IMR-90 (cell line): ENCODE results near the gene RGS19. TPM values are rescaled to one million over a fixed set of nuclear protein-coding genes. Genes with fewer than 3 reads are reported as not detected.
A peak's percentile ranks its signal among the peaks of the same experiment; 100 is the strongest.

Source experiments
- ATAC-seq: fragments of 200-7000 bp; cut with Tn5 transposase; 2 replicates; pipeline ENCODE4 v1.9.1; 2020; ENCODE audit warnings: low read depth, mild to moderate bottlenecking, moderate library complexity
- BruUV-seq: library from RNA; stranded (reverse); fragments of 400-500 nt; replicated peaks from 2 replicates; lab custom pipeline; 2021; lab: Mats Ljungman, UMichigan
- CTCF ChIA-PET: fragments of 300-600 bp; formaldehyde crosslinking; extraction: SDS; loops from one replicate; lab custom pipeline; 2021; ENCODE audit warnings: antibody characterized with exemption; lab: Yijun Ruan, JAX
- POLR2A ChIA-PET: fragments of 300-600 bp; sonication (Branson Sonifier 250); formaldehyde crosslinking; loops from one replicate; lab custom pipeline; 2022; ENCODE audit warnings: antibody characterized with exemption; ENCODE audit not compliant: unreplicated experiment; lab: Charles Lee
- DNase-seq: peaks from one replicate; pipeline ENCODE4 v3.0.0; 2013
- H2AFZ ChIP-seq: replicated peaks from 2 replicates; pipeline ENCODE3; 2013; ENCODE audit warnings: low read length, mild to moderate bottlenecking; ENCODE audit not compliant: poor library complexity
- H2AK5ac ChIP-seq: 2 replicates; pipeline ENCODE4 v1.6.1; 2013; ENCODE audit warnings: low read depth, low read length, inconsistent platforms
- H2AK9ac ChIP-seq: replicated peaks from 2 replicates; pipeline ENCODE3; 2013; ENCODE audit warnings: mild to moderate bottlenecking, low read depth, low read length, moderate library complexity; ENCODE audit not compliant: poor library complexity
- H2BK120ac ChIP-seq: 2 replicates; pipeline ENCODE4 v1.6.1; 2013; ENCODE audit warnings: low read depth, low read length, inconsistent platforms
- H2BK15ac ChIP-seq: 3 replicates; pipeline ENCODE4 v1.6.1; 2013; ENCODE audit warnings: low read depth, low read length, inconsistent platforms
- H2BK20ac ChIP-seq: 2 replicates; pipeline ENCODE4 v1.6.1; 2013; ENCODE audit warnings: low read depth, mild to moderate bottlenecking, inconsistent platforms, low read length, moderate library complexity
- H2BK5ac ChIP-seq: 2 replicates; pipeline ENCODE4 v1.6.1; 2013; ENCODE audit warnings: mild to moderate bottlenecking, low read depth, low read length, inconsistent platforms; ENCODE audit not compliant: poor library complexity, severe bottlenecking
- H3K14ac ChIP-seq: replicated peaks from 2 replicates; pipeline ENCODE4 v1.6.1; 2013; ENCODE audit warnings: low read depth, low read length, inconsistent platforms
- H3K18ac ChIP-seq: 2 replicates; pipeline ENCODE4 v1.6.1; 2013; ENCODE audit warnings: low read depth, low read length, control low read depth
- H3K23ac ChIP-seq: 2 replicates; pipeline ENCODE4 v1.6.1; 2013; ENCODE audit warnings: low read depth, low read length, inconsistent platforms
- H3K27ac ChIP-seq: 2 replicates; pipeline ENCODE4 v1.5.1; 2013; ENCODE audit warnings: mild to moderate bottlenecking, control low read depth, low read length; ENCODE audit not compliant: insufficient read depth
- H3K27me3 ChIP-seq: 2 replicates; pipeline ENCODE4 v1.6.1; 2013; ENCODE audit warnings: low read length; ENCODE audit not compliant: control insufficient read depth, insufficient read depth
- H3K36me3 ChIP-seq: 2 replicates; pipeline ENCODE4 v1.6.1; 2013; ENCODE audit warnings: low read length, mixed read lengths; ENCODE audit not compliant: control insufficient read depth, insufficient read depth
- H3K4ac ChIP-seq: 2 replicates; pipeline ENCODE4 v1.6.1; 2013; ENCODE audit warnings: low read depth, low read length, inconsistent platforms
- H3K4me1 ChIP-seq: 2 replicates; pipeline ENCODE4 v1.6.1; 2013; ENCODE audit warnings: low read length, mixed read lengths; ENCODE audit not compliant: control insufficient read depth, insufficient read depth
- H3K4me2 ChIP-seq: 2 replicates; pipeline ENCODE4 v1.6.1; 2013; ENCODE audit warnings: low read depth, mild to moderate bottlenecking, control low read depth, low read length, moderate library complexity
- H3K4me3 ChIP-seq: 2 replicates; pipeline ENCODE4 v1.5.1; 2013; ENCODE audit warnings: low read depth, mild to moderate bottlenecking, control low read depth, low read length, moderate library complexity; ENCODE audit not compliant: insufficient read depth
- H3K56ac ChIP-seq: 2 replicates; pipeline ENCODE4 v1.6.1; 2013; ENCODE audit warnings: low read length, inconsistent platforms; ENCODE audit not compliant: insufficient read depth; ENCODE audit errors: extremely low read depth
- H3K79me1 ChIP-seq, 2 experiments: 2 replicates each; pipeline ENCODE4 v1.6.1; 2013; ENCODE audit warnings: low read length in 2 of 2, inconsistent platforms in 1 of 2, low read depth in 1 of 2
- H3K9ac ChIP-seq: 2 replicates; pipeline ENCODE4 v1.6.1; 2013; ENCODE audit warnings: low read depth, low read length, control low read depth
- H3K9me1 ChIP-seq: 2 replicates; pipeline ENCODE4 v1.6.1; 2013; ENCODE audit warnings: low read length, inconsistent platforms; ENCODE audit not compliant: insufficient read depth
- H3K9me3 ChIP-seq: 2 replicates; pipeline ENCODE4 v1.6.1; 2013; ENCODE audit warnings: low read length; ENCODE audit not compliant: control insufficient read depth, insufficient read depth
- H4K20me1 ChIP-seq: 2 replicates; pipeline ENCODE4 v1.6.1; 2013; ENCODE audit warnings: low read length, inconsistent platforms; ENCODE audit not compliant: insufficient read depth
- H4K5ac ChIP-seq: 2 replicates; pipeline ENCODE4 v1.6.1; 2013; ENCODE audit warnings: mild to moderate bottlenecking, low read depth, low read length, control low read depth
- H4K8ac ChIP-seq, 2 experiments: 2 replicates each; pipeline ENCODE4 v1.6.1; 2013; ENCODE audit warnings: low read depth in 2 of 2, low read length in 2 of 2, control low read depth in 1 of 2, inconsistent platforms in 1 of 2
- H4K91ac ChIP-seq: 2 replicates; pipeline ENCODE4 v1.6.1; 2013; ENCODE audit warnings: low read depth, low read length, inconsistent platforms; ENCODE audit not compliant: insufficient read depth
- FOS ChIP-seq: fragments of 150-350 bp; IDR thresholded peaks from 2 replicates; pipeline ENCODE4 v1.6.1; 2016; ENCODE audit warnings: low read depth, low read length
- NFE2L2 ChIP-seq: fragments of 150-350 bp; IDR thresholded peaks from 2 replicates; pipeline ENCODE4 v1.6.1; 2016; ENCODE audit warnings: low read depth, mild to moderate bottlenecking, low read length
- RFX5 ChIP-seq: IDR thresholded peaks from 2 replicates; pipeline ENCODE4 v1.8.0; 2012; ENCODE audit warnings: low read depth, mild to moderate bottlenecking, low read length, moderate library complexity
- WGBS, 2 experiments: methylation state at CpG; one replicate each; pipeline versions ENCODE4 v1.1.5 to v1.1.7; 2013; ENCODE audit warnings: missing lambda C conversion rate in 2 of 2; ENCODE audit not compliant: insufficient read length in 1 of 2; ENCODE audit errors: extremely low coverage in 2 of 2; 5-methylcytosine and 5-hydroxymethylcytosine counted together
- dilution Hi-C: fragments of 300-500 bp; cut with HindIII; formaldehyde crosslinking; loops from one replicate; pipeline ENCODE4 v1.14.3; 2018; ENCODE audit warnings: low sequenced_read_pairs; ENCODE audit not compliant: unreplicated experiment
- in situ Hi-C: fragments of 300-500 bp; cut with MboI; formaldehyde crosslinking; loops from 3 replicates; pipeline ENCODE4 v1.14.3; 2019; ENCODE audit warnings: low sequenced_read_pairs, inconsistent platforms, mixed read lengths
- intact Hi-C: fragments of 100-400 bp; cut with micrococcal nuclease; formaldehyde crosslinking; loops from 2 replicates; pipeline ENCODE4 v1.10.0; 2022
- polyA plus RNA-seq, 3 experiments: library from polyadenylated mRNA; depleted of rRNA; stranded (reverse); fragments of >200 nt; gene quantifications; 2 replicates each; pipeline ENCODE4 v1.2.3, GENCODE V29; 2012; ENCODE audit warnings: low replicate concordance in 1 of 3
- total RNA-seq: library from RNA; depleted of rRNA; stranded (reverse); fragments of >200 nt; gene quantifications from 2 replicates; pipeline ENCODE4 v1.2.3, GENCODE V29; 2012

The RGS19 gene
- total and polyA plus RNA-seq, 2 of the 4 experiments (the other 2 are of a cell fraction), result 7.7 to 17.5 TPM

DNA sequence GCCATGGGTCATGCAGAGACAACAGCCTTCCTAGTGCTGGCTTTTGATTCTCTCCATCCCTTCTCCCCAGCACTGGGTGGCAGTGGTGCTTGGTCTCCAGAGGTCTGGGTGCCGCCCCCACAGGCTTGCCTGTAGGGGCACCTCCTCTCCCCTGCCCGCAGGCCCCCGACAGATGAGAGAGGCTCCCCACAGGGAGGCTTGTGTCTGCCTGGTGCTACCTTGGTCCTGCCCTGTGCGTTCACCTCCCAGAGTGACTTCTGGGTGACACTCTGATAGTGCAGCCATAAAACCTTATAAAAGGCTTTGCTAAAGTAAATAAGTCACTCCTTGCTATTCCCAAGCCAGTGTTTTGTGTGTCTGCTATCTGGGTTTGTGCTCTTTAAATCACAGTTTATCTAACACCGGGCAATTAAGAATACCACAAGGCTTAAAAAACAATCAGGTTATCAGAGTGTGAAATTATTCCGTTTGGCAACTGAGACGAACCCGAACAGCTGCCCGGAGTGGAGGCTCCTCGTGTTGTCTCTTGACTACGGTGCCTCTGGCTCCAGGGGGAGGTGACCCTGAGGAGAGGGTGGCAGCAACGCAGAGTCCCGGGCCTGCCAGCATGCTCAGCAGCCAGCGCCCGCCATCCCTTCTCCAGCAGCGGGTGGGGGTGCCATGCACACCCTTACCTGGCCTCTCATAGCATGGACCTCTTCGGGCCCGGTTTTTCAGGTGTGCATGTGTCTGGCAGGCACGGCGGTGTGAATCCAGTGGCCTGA, 48.8 kb downstream of the RGS19 start:
- Histone ChIP-seq H4K91ac (no peak overlapping the region), H3K4me3 (no peak overlapping the region), H3K79me1 (no peaks in the 10 kb centered on the region), H2AK9ac (no peak overlapping the region), H4K5ac (no peak overlapping the region), H2BK20ac (no peak overlapping the region), H2AK5ac (no peak overlapping the region), H4K20me1 (no peaks in the 10 kb centered on the region), H4K8ac (no peak overlapping the region), H3K14ac (no peak overlapping the region), H3K36me3 (peaks cover 62% of the 10 kb centered on the region), H3K27ac (no peak overlapping the region), H3K4ac (no peak overlapping the region), H2BK120ac (no peak overlapping the region), H3K9me3 (no peaks in the 10 kb centered on the region), H2BK5ac (no peak overlapping the region), H3K9ac (no peak overlapping the region), H3K18ac (no peak overlapping the region), H3K23ac (no peak overlapping the region), H3K4me2 (no peak overlapping the region), H3K27me3 (no peaks in the 10 kb centered on the region), H3K56ac (no peak overlapping the region), H2AFZ (no peak overlapping the region), H2BK15ac (no peak overlapping the region), H3K4me1 (no peaks in the 10 kb centered on the region), H3K9me1 (no peaks in the 10 kb centered on the region)
- 99% methylated on average over 13 of the region's 20 CpGs; no CpG with 5 or more reads in 1 of the 2 experiments for WGBS, 2 experiments
- no peak for DNase-seq
- TF ChIP-seq FOS, result no peak
- TF ChIP-seq RFX5, result no peak
- no peak for TF ChIP-seq NFE2L2
- POLR2A ChIA-PET, result no interaction called here
- intact Hi-C loops, result no loop called here
- in situ Hi-C loops, result no loop called here
- dilution Hi-C loops, result no loop called here
- CTCF ChIA-PET, result no interaction called here
- TSS peak; percentile 31 for BruUV-seq
- no peak for ATAC-seq
